Activated CD4-positive, alpha-beta T cell treated with anti-CD3 and anti-CD28 coated beads for 36 hours (primary cell): ENCODE data around the gene QPRT. TPM values are rescaled to one million over a fixed set of nuclear protein-coding genes. Genes with fewer than 3 reads are reported as not detected.
"Not testable (repeated sequence)": the region's sequence is repeated elsewhere in the genome, so short reads cannot be mapped to it uniquely, and the experiment has no call there.

Experiments used
- ATAC-seq: fragments of 200-7000 bp; cut with Tn5 transposase; one replicate; pipeline ENCODE4 v1.10.0; 2021; ENCODE audit warnings: mild to moderate bottlenecking, moderate library complexity
- CTCF ChIA-PET: fragments of 350-600 bp; sonication (Branson Sonifier 250); formaldehyde crosslinking; loops from one replicate; lab custom pipeline; 2021; ENCODE audit warnings: antibody characterized with exemption; lab: Charles Lee
- POLR2A ChIA-PET: fragments of 350-600 bp; sonication (Branson Sonifier 250); formaldehyde crosslinking; loops from one replicate; lab custom pipeline; 2021; ENCODE audit warnings: antibody characterized with exemption, inconsistent platforms; lab: Charles Lee
- DNase-seq: peaks from one replicate; pipeline ENCODE4 v3.0.0-alpha.2; 2020
- H3K27ac Mint-ChIP-seq: one replicate; pipeline ENCODE4 v1.8.0; 2021; ENCODE audit warnings: mixed read lengths
- H3K27me3 Mint-ChIP-seq: one replicate; pipeline ENCODE4 v1.8.0; 2021; ENCODE audit warnings: mixed read lengths
- H3K36me3 Mint-ChIP-seq: one replicate; pipeline ENCODE4 v1.8.0; 2021; ENCODE audit warnings: low read depth, mixed read lengths
- H3K4me1 Mint-ChIP-seq: one replicate; pipeline ENCODE4 v1.8.0; 2021; ENCODE audit warnings: mixed read lengths
- H3K4me3 Mint-ChIP-seq: one replicate; pipeline ENCODE4 v1.8.0; 2021; ENCODE audit warnings: mild to moderate bottlenecking, moderate library complexity, mixed read lengths
- H3K9me3 Mint-ChIP-seq: one replicate; pipeline ENCODE4 v1.8.0; 2021; ENCODE audit warnings: low read depth, mixed read lengths
- intact Hi-C, 2 experiments: fragments of 100-400 bp; cut with DNase I in 1 of 2; cut with micrococcal nuclease in 1 of 2; formaldehyde crosslinking; loops; one replicate each; pipeline versions ENCODE4 v1.14.2 to v1.15.1; 2022 to 2024; cut with DNase I, micrococcal nuclease
- total RNA-seq, 2 experiments: library from RNA; stranded (reverse); gene quantifications; one replicate each; pipeline ENCODE4 v1.2.3, GENCODE V29; 2021

QPRT gene
- total RNA-seq, 2 experiments from 2014 or later = 5.7 to 6.8 TPM

GRCh38 chr16:29701214-29701555 lies 22.2 kb downstream of the QPRT start:
- Mint-ChIP-seq H3K4me1 (peaks cover 32% of the 10 kb centered on the region), H3K9me3 (no peaks in the 10 kb centered on the region), H3K4me3 (no peak overlapping the region), H3K36me3 (peaks cover 3% of the 10 kb centered on the region), H3K27me3 (no peaks in the 10 kb centered on the region), H3K27ac (no peak overlapping the region)
- no peak for ATAC-seq
- CTCF ChIA-PET = interaction anchor here (0.7 to 4.7 kb wide), 28 partner anchors 10 to 352 kb away, joined by 3 to 45 read pairs (median 12); partner anchors contain the start of genes CDIPT, KIF22, MVP and PAGR1
- POLR2A ChIA-PET = interaction anchor here (1.4 to 2.4 kb wide), 3 partner anchors 89 to 147 kb away, joined by 6 to 12 read pairs (median 8); no protein-coding TSS in a partner anchor
- no peak for DNase-seq
- intact Hi-C loops = loop anchor here in 1 of 2 experiments (1.0 to 5.0 kb wide), 6 partner anchors 44 to 271 kb away; partner anchors contain the start of genes C16orf54, KIF22, PAGR1 and TAOK2

GRCh38 chr16:29702269-29702668 lies 23.3 kb downstream of the QPRT start:
- no peaks in the 10 kb centered on the region for H3K9me3 Mint-ChIP-seq
- ATAC-seq = peak; percentile 56
- peaks cover 32% of the 10 kb centered on the region for H3K4me1 Mint-ChIP-seq
- peak overlapping the region; percentile 65 for H3K4me3 Mint-ChIP-seq
- peaks cover 3% of the 10 kb centered on the region for H3K36me3 Mint-ChIP-seq
- intact Hi-C loops = loop anchor here (1.0 to 5.0 kb wide), 3 partner anchors 44 to 270 kb away; partner anchors contain the start of gene TAOK2 (in 1 of the 2)
- ChIA-PET CTCF (interaction anchor here (0.7 to 4.7 kb wide), 19 partner anchors 10 to 316 kb away, joined by 3 to 45 read pairs (median 6); partner anchors contain the start of genes KIF22, MVP and PAGR1), POLR2A (interaction anchor here (0.6 to 1.2 kb wide), 8 partner anchors 20 to 122 kb away, joined by 3 to 6 read pairs (median 4); partner anchors contain the start of gene C16orf54)
- H3K27me3 Mint-ChIP-seq = no peaks in the 10 kb centered on the region
- H3K27ac Mint-ChIP-seq = peak overlapping the region; percentile 94
- peak; percentile 35 for DNase-seq

GRCh38 chr16:29705030-29705429 lies 26.1 kb downstream of the QPRT start:
- Mint-ChIP-seq H3K36me3 (peaks cover 3% of the 10 kb centered on the region), H3K4me1 (peaks cover 37% of the 10 kb centered on the region), H3K27ac (peak overlapping the region; percentile 25), H3K27me3 (no peaks in the 10 kb centered on the region), H3K9me3 (no peaks in the 10 kb centered on the region), H3K4me3 (no peak overlapping the region)
- CTCF ChIA-PET = interaction anchor here (1.1 to 1.6 kb wide), 4 partner anchors 14 to 143 kb away, joined by 3 to 6 read pairs (median 4); no protein-coding TSS in a partner anchor
- no peak for ATAC-seq
- no peak for DNase-seq
- POLR2A ChIA-PET = no interaction called here
- intact Hi-C loops = no loop called here

GRCh38 chr16:29707160-29707559 lies 28.2 kb downstream of the QPRT start:
- H3K4me3 Mint-ChIP-seq, POLR2A ChIA-PET, H3K27me3 Mint-ChIP-seq, ATAC-seq, DNase-seq, CTCF ChIA-PET, H3K9me3 Mint-ChIP-seq, intact Hi-C loops, H3K36me3 Mint-ChIP-seq, H3K27ac Mint-ChIP-seq: not testable (repeated sequence)
- H3K4me1 Mint-ChIP-seq = peaks cover 28% of the 10 kb centered on the region

- CTCF ChIA-PET = interaction anchor here (0.6 to 4.0 kb wide), 4 partner anchors 9 to 216 kb away, joined by 3 to 34 read pairs (median 4); no protein-coding TSS in a partner anchor
- Mint-ChIP-seq H3K4me3 (no peak overlapping the region), H3K36me3 (no peaks in the 10 kb centered on the region), H3K9me3 (no peaks in the 10 kb centered on the region), H3K27me3 (no peaks in the 10 kb centered on the region), H3K27ac (no peak overlapping the region), H3K4me1 (peaks cover 17% of the 10 kb centered on the region)
- POLR2A ChIA-PET = no interaction called here
- DNase-seq (no peak), ATAC-seq (no peak)
- intact Hi-C loops = no loop called here
Observed at GRCh38 chr16:29708917-29709600, 30.1 kb downstream of the QPRT start.

- CTCF ChIA-PET = interaction anchor here (0.6 to 4.0 kb wide), 6 partner anchors 10 to 215 kb away, joined by 3 to 34 read pairs (median 4); no protein-coding TSS in a partner anchor
- Mint-ChIP-seq H3K4me1 (peaks cover 17% of the 10 kb centered on the region), H3K27ac (peak overlapping the region; percentile 32)
- H3K36me3 Mint-ChIP-seq, H3K4me3 Mint-ChIP-seq, H3K9me3 Mint-ChIP-seq, H3K27me3 Mint-ChIP-seq, DNase-seq, ATAC-seq: not testable (repeated sequence)
- intact Hi-C loops = loop anchor here in 1 of 2 experiments (1.0 kb wide), 1 partner anchor 9 kb away; no protein-coding TSS in a partner anchor
- POLR2A ChIA-PET = interaction anchor here (0.7 kb wide), 1 partner anchor 25 kb away, joined by 3 read pairs; no protein-coding TSS in a partner anchor
Observed at GRCh38 chr16:29709657-29710056, 30.7 kb downstream of the QPRT start.

- CTCF ChIA-PET = interaction anchor here (1.0 to 4.0 kb wide), 7 partner anchors 11 to 321 kb away, joined by 3 to 34 read pairs (median 3); partner anchors contain the start of gene TLCD3B
- intact Hi-C loops = loop anchor here in 1 of 2 experiments (1.0 kb wide), 1 partner anchor 10 kb away; no protein-coding TSS in a partner anchor
- Mint-ChIP-seq H3K36me3 (no peaks in the 10 kb centered on the region), H3K4me3 (no peak overlapping the region), H3K4me1 (peaks cover 14% of the 10 kb centered on the region), H3K27me3 (no peaks in the 10 kb centered on the region), H3K9me3 (no peaks in the 10 kb centered on the region), H3K27ac (no peak overlapping the region)
- DNase-seq (peak; percentile 50), ATAC-seq (peak; percentile 95)
- POLR2A ChIA-PET = interaction anchor here (0.7 kb wide), 1 partner anchor 26 kb away, joined by 3 read pairs; no protein-coding TSS in a partner anchor
Observed at GRCh38 chr16:29710227-29711219, 31.5 kb downstream of the QPRT start.

GRCh38 chr16:29712809-29713208 lies 33.8 kb downstream of the QPRT start:
- Mint-ChIP-seq H3K4me1 (peaks cover 14% of the 10 kb centered on the region), H3K27me3 (no peaks in the 10 kb centered on the region), H3K9me3 (no peaks in the 10 kb centered on the region), H3K4me3 (no peak overlapping the region), H3K27ac (no peak overlapping the region), H3K36me3 (no peaks in the 10 kb centered on the region)
- DNase-seq (no peak), ATAC-seq (no peak)
- intact Hi-C loops = no loop called here
- ChIA-PET POLR2A (no interaction called here), CTCF (interaction anchor here (0.5 to 4.0 kb wide), 4 partner anchors 11 to 136 kb away, joined by 3 to 34 read pairs (median 7); no protein-coding TSS in a partner anchor)

- Mint-ChIP-seq H3K4me3 (no peak overlapping the region), H3K36me3 (no peaks in the 10 kb centered on the region), H3K4me1 (peaks cover 14% of the 10 kb centered on the region), H3K9me3 (no peaks in the 10 kb centered on the region), H3K27ac (no peak overlapping the region), H3K27me3 (no peaks in the 10 kb centered on the region)
- ChIA-PET CTCF (interaction anchor here (0.6 to 4.1 kb wide), 6 partner anchors 9 to 457 kb away, joined by 3 to 24 read pairs (median 4); no protein-coding TSS in a partner anchor), POLR2A (interaction anchor here (0.6 kb wide), 1 partner anchor 43 kb away, joined by 3 read pairs; no protein-coding TSS in a partner anchor)
- DNase-seq (no peak), ATAC-seq (peak; percentile 24)
- intact Hi-C loops = no loop called here
Observed at GRCh38 chr16:29714396-29714795, 35.4 kb downstream of the QPRT start.

- Mint-ChIP-seq H3K27me3 (no peaks in the 10 kb centered on the region), H3K36me3 (no peaks in the 10 kb centered on the region), H3K4me1 (peaks cover 10% of the 10 kb centered on the region), H3K4me3 (no peak overlapping the region), H3K27ac (no peak overlapping the region), H3K9me3 (no peaks in the 10 kb centered on the region)
- ChIA-PET CTCF (interaction anchor here (0.6 to 4.1 kb wide), 8 partner anchors 8 to 1578 kb away, joined by 3 to 24 read pairs (median 4); no protein-coding TSS in a partner anchor), POLR2A (interaction anchor here (0.6 to 0.7 kb wide), 2 partner anchors 13 to 61 kb away, joined by 3 to 4 read pairs; no protein-coding TSS in a partner anchor)
- intact Hi-C loops = no loop called here
- ATAC-seq = no peak
- no peak for DNase-seq
Observed at GRCh38 chr16:29714972-29715371, 36.0 kb downstream of the QPRT start.
